AG09319 (cell line): Measurements from ENCODE around the gene PEX6.

Experiments used
- DNase-seq: peaks from one replicate; pipeline ENCODE4 v3.0.0-alpha.2; 2010; ENCODE audit warnings: low read depth; ENCODE audit errors: extremely low read depth
- CTCF ChIP-seq: IDR thresholded peaks from 2 replicates; pipeline ENCODE4 v1.5.1; 2011; ENCODE audit warnings: low read depth, mild to moderate bottlenecking, inconsistent platforms, low read length, moderate library complexity

The PEX6 gene

GRCh38 chr6:42996513-42996912 is 17.5 kb upstream of the PEX6 start:
- no peak for TF ChIP-seq CTCF
- DNase-seq, result no peak

DNA sequence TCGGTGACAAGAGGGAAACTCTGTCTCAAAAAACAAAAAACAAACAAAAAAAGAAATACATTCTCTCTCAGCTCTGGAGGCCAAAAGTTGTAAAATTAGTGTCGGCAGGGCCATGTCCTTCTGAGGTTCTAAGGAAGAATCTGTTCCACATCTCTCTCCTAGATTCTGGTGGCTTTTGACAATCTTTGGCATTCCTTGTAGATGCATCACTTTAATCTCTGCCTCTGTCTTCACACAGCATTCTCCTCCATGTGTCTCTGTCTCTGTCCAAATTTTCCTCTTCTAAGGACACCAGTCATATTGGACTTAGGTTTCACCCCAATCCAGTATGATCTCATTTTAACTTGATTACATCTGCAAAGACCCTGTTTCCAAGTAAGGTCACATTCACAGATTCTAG is 14.5 kb upstream of the PEX6 start:
- TF ChIP-seq CTCF, result no peak
- no peak for DNase-seq

DNA sequence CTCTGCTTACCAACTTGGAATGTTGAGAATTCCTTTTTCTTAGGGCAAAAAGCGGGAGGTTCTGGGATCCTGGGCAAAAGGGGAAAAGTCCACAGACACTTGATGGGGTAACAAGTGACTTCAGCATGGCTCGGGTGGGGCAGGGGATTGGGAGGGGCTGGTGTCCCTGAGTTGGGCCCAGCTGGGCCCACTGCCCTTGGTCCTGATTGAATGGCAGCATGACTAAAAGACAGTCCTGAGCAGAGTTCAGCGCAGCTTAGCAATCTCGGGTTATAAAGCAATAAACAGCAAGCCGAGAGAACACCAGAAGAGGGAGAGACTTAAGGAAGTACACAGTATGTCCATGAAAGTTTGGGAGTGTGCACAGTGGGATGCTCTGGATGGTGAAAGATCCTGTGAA is 10.9 kb upstream of the PEX6 start:
- no peak for DNase-seq
- TF ChIP-seq CTCF, result no peak

GRCh38 chr6:42988486-42989020 is 9.6 kb upstream of the PEX6 start:
- no peak for TF ChIP-seq CTCF
- DNase-seq, result no peak

- TF ChIP-seq CTCF, result no peak
- no peak for DNase-seq
Measured at GRCh38 chr6:42987533-42988451, 8.8 kb upstream of the PEX6 start.

DNA sequence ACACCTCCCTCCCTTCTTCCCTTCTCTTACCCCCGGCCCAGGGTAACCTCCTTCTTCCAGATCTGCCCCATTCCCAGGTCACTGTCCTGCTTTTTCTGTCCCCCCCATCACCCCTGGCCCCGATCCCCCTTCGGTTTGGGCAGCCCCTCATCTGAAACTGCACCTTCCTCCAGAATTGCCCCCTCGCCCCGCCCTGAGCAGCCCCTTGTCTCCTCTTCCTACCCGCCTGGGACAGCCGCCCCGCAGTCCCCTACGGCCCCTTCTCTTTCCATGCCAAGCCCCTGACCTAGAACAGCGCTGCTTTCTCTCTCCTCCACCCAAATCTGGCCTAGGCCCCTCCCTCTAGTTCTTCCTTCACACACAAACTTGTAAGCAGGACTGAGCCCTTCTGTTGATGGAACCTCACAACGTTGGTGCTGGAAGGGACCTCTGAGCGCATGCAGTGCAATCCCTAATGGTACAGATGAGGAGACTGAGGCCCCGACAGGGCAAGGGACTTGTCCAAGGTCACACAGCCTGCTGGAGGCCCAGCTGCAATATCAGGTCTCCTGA is 6.0 kb upstream of the PEX6 start:
- DNase-seq, result no peak
- no peak for TF ChIP-seq CTCF
